ENCODE data around the gene F5. TPM values are rescaled to one million over a fixed set of nuclear protein-coding genes. Genes with fewer than 3 reads are reported as not detected.

Gene F5
- total and polyA plus RNA-seq, 2 of the 13 experiments (the other 11 are each of a cell fraction or from before 2014, with no cell fraction given), result 38.3 to 64.0 TPM

- TF ChIP-seq MLXIP (CRISPR knock-in tag; IDR thresholded peaks at IDR 0.05; ENCODE audit: borderline replicate concordance) (no peak), MTF1 (CRISPR knock-in tag; IDR thresholded peaks at IDR 0.05) (no peak), FOXA1 (IDR thresholded peaks at IDR 0.05) (no peak), FOXA1 (CRISPR knock-in tag; IDR thresholded peaks at IDR 0.05) (peak; percentile 34; the same call in 1 of the 2 replicates), KDM1A (CRISPR knock-in tag; IDR thresholded peaks at IDR 0.05) (no peak), RFX1 (IDR thresholded peaks at IDR 0.05) (no peak), SAP130 (CRISPR knock-in tag; IDR thresholded peaks at IDR 0.05; ENCODE audit: low read depth) (peak; percentile 62), GATAD1 (CRISPR knock-in tag; IDR thresholded peaks at IDR 0.05) (no peak), ZNF30 (CRISPR knock-in tag; IDR thresholded peaks at IDR 0.05) (no peak), PPARG (CRISPR knock-in tag; conservative IDR thresholded peaks at IDR 0.05) (peak; percentile 73), GLI4 (CRISPR knock-in tag; IDR thresholded peaks at IDR 0.05; ENCODE audit: borderline replicate concordance) (no peak), ZNF576 (CRISPR knock-in tag; IDR thresholded peaks at IDR 0.05) (no peak), RFX3 (CRISPR knock-in tag; IDR thresholded peaks at IDR 0.05) (no peak), ZNF207 (IDR thresholded peaks at IDR 0.05; ENCODE audit: borderline replicate concordance) (no peak), RFXAP (CRISPR knock-in tag; IDR thresholded peaks at IDR 0.05; ENCODE audit: borderline replicate concordance) (no peak), KDM2A (CRISPR knock-in tag; IDR thresholded peaks at IDR 0.05; ENCODE audit: borderline replicate concordance, low read depth) (no peak), CSRNP2 (CRISPR knock-in tag; conservative IDR thresholded peaks at IDR 0.05; ENCODE audit: low read depth) (no peak), RAD51 (IDR thresholded peaks at IDR 0.05; ENCODE audit: borderline replicate concordance) (no peak), SRY (CRISPR knock-in tag; IDR thresholded peaks at IDR 0.05) (no peak), FOXA3 (CRISPR knock-in tag; IDR thresholded peaks at IDR 0.05) (peak; percentile 74)
- TF ChIP-seq, protein P1, sequence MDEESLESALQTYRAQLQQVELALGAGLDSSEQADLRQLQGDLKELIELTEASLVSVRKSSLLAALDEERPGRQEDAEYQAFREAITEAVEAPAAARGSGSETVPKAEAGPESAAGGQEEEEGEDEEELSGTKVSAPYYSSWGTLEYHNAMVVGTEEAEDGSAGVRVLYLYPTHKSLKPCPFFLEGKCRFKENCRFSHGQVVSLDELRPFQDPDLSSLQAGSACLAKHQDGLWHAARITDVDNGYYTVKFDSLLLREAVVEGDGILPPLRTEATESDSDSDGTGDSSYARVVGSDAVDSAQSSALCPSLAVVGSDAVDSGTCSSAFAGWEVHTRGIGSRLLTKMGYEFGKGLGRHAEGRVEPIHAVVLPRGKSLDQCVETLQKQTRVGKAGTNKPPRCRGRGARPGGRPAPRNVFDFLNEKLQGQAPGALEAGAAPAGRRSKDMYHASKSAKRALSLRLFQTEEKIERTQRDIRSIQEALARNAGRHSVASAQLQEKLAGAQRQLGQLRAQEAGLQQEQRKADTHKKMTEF (CRISPR knock-in tag; IDR thresholded peaks at IDR 0.05), result peak; percentile 26; the same call in 1 of the 2 replicates
- TF ChIP-seq, protein P2, sequence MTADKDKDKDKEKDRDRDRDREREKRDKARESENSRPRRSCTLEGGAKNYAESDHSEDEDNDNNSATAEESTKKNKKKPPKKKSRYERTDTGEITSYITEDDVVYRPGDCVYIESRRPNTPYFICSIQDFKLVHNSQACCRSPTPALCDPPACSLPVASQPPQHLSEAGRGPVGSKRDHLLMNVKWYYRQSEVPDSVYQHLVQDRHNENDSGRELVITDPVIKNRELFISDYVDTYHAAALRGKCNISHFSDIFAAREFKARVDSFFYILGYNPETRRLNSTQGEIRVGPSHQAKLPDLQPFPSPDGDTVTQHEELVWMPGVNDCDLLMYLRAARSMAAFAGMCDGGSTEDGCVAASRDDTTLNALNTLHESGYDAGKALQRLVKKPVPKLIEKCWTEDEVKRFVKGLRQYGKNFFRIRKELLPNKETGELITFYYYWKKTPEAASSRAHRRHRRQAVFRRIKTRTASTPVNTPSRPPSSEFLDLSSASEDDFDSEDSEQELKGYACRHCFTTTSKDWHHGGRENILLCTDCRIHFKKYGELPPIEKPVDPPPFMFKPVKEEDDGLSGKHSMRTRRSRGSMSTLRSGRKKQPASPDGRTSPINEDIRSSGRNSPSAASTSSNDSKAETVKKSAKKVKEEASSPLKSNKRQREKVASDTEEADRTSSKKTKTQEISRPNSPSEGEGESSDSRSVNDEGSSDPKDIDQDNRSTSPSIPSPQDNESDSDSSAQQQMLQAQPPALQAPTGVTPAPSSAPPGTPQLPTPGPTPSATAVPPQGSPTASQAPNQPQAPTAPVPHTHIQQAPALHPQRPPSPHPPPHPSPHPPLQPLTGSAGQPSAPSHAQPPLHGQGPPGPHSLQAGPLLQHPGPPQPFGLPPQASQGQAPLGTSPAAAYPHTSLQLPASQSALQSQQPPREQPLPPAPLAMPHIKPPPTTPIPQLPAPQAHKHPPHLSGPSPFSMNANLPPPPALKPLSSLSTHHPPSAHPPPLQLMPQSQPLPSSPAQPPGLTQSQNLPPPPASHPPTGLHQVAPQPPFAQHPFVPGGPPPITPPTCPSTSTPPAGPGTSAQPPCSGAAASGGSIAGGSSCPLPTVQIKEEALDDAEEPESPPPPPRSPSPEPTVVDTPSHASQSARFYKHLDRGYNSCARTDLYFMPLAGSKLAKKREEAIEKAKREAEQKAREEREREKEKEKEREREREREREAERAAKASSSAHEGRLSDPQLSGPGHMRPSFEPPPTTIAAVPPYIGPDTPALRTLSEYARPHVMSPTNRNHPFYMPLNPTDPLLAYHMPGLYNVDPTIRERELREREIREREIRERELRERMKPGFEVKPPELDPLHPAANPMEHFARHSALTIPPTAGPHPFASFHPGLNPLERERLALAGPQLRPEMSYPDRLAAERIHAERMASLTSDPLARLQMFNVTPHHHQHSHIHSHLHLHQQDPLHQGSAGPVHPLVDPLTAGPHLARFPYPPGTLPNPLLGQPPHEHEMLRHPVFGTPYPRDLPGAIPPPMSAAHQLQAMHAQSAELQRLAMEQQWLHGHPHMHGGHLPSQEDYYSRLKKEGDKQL (CRISPR knock-in tag; IDR thresholded peaks at IDR 0.05; ENCODE audit: low read depth), result no peak
These were observed 17.8 kb downstream of the F5 start (continued) for GRCh38 chr1:169568497-169568896.

Data from HepG2 (cell line).